ENCODE data around the gene NOLC1.

DNA sequence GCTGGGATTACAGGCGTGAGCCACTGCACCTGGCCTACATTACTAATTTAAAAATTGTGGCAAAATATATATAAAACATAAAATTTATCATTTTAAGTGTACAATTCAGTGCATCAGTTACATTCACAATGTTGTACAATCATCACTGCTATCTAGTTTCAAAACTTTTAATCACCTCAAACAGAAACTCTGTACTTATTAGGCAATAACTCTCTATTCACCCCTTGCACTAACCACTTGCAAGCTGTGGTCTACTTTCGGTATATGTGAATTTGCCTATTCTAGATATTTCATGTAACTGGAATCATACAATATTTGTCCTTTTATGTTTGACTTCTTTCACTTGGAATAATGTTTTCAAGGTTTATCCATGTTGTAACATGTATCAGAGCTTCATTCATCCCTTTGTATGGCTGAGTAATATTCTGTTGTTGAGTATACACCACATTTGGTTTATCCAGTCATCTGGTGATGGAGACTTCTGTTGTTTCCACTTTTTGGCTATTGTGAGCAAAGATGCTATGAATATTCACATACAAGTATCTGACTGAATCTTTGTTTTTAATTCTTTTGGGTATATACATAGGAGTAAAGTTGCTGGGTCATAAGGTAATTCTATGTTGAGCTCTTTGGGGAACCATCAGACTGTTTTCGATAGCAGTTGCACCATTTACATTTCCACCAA is 59.6 kb downstream of the NOLC1 start:
- TF ChIP-seq, protein P1, sequence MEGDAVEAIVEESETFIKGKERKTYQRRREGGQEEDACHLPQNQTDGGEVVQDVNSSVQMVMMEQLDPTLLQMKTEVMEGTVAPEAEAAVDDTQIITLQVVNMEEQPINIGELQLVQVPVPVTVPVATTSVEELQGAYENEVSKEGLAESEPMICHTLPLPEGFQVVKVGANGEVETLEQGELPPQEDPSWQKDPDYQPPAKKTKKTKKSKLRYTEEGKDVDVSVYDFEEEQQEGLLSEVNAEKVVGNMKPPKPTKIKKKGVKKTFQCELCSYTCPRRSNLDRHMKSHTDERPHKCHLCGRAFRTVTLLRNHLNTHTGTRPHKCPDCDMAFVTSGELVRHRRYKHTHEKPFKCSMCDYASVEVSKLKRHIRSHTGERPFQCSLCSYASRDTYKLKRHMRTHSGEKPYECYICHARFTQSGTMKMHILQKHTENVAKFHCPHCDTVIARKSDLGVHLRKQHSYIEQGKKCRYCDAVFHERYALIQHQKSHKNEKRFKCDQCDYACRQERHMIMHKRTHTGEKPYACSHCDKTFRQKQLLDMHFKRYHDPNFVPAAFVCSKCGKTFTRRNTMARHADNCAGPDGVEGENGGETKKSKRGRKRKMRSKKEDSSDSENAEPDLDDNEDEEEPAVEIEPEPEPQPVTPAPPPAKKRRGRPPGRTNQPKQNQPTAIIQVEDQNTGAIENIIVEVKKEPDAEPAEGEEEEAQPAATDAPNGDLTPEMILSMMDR (IDR thresholded peaks at IDR 0.05; ENCODE audit: insufficient read depth, low read length, poor library complexity, severe bottlenecking), result no peak
- no peak for TF ChIP-seq EZH2phosphoT487 (conservative IDR thresholded peaks at IDR 0.05; ENCODE audit: low read length)

Measured in SU-DHL-6 (cell line).